ENCODE results near the gene SIX6.

The SIX6 gene

GRCh38 chr14:60485598-60486251, 23.2 kb upstream of the SIX6 start, which contains the start of gene C14orf39:
Gene C14orf39 (minus strand): TSS chr14:60486063. CDS start chr14:60485078, 985 bp downstream.
- H3K27ac ChIP-seq (replicated peaks; ENCODE audit: low read length): no peak within 1 kb of the TSS
- no peaks in the 10 kb centered on the region for H3K36me3 ChIP-seq (replicated peaks in 1 of 2; ENCODE audit: control insufficient read depth in 2 of 2, insufficient read depth in 2 of 2, low read length in 2 of 2)
- H3K9me3 ChIP-seq (replicated peaks in 1 of 2; ENCODE audit: control insufficient read depth in 2 of 2, insufficient read depth in 1 of 2, low read depth in 1 of 2, low read length in 2 of 2): peaks cover 0 to 2% of the 10 kb centered on the region in 2 donors
- peak within 1 kb of the TSS; percentile 56 for H3K14ac ChIP-seq (ENCODE audit: low read length)
- peak within 1 kb of the TSS; percentile 86 for H3K9ac ChIP-seq (ENCODE audit: low read depth, low read length, poor library complexity)
- peak within 1 kb of the TSS; percentile 31 for H2BK120ac ChIP-seq (ENCODE audit: low read depth, low read length)
- H3K79me1 ChIP-seq (ENCODE audit: low read depth, low read length): no peaks in the 10 kb centered on the region
- H3K4me3 ChIP-seq (ENCODE audit: low read length in 2 of 2): peak within 1 kb of the TSS; percentile 44 to 86
- H2BK5ac ChIP-seq (ENCODE audit: low read length): peak within 1 kb of the TSS; percentile 75
- no peak within 1 kb of the TSS for H2BK12ac ChIP-seq (ENCODE audit: low read length)
- peak within 1 kb of the TSS; percentile 46 for H2AK5ac ChIP-seq (ENCODE audit: low read depth, low read length)
- peak within 1 kb of the TSS; percentile 61 for H3K4me2 ChIP-seq (ENCODE audit: insufficient read depth, low read length, poor library complexity, severe bottlenecking)
- WGBS, 2 donors (ENCODE audit: extremely low coverage in 2 of 2, insufficient read length in 2 of 2, insufficient replicate concordance in 1 of 2): no CpG with 5 or more reads among the region's 57 CpGs
- peak within 1 kb of the TSS; percentile 92 for H4K8ac ChIP-seq (ENCODE audit: low read depth, low read length)
- DNase-seq (ENCODE audit: low spot score): peak; percentile 56
- no peak within 1 kb of the TSS for H3K23ac ChIP-seq (ENCODE audit: low read depth, low read length, poor library complexity)
- peak within 1 kb of the TSS; percentile 97 for H3K18ac ChIP-seq (ENCODE audit: low read length)
- peaks cover 0 to 47% (median 3%) of the 10 kb centered on the region in 3 experiments for H3K27me3 ChIP-seq (ENCODE audit: control insufficient read depth in 3 of 3, insufficient read depth in 3 of 3, low read depth in 1 of 3, low read length in 3 of 3)
- no peaks in the 10 kb centered on the region for H3K4me1 ChIP-seq (ENCODE audit: control insufficient read depth in 2 of 2, insufficient read depth in 1 of 2, low read depth in 1 of 2, low read length in 2 of 2)
- H2BK15ac ChIP-seq (ENCODE audit: low read length): peak within 1 kb of the TSS; percentile 92
- H4K91ac ChIP-seq (ENCODE audit: low read depth, low read length, poor library complexity): no peak within 1 kb of the TSS
- H2AFZ ChIP-seq (ENCODE audit: low read length): peak within 1 kb of the TSS; percentile 90
- H3K4ac ChIP-seq (ENCODE audit: low read length): no peak within 1 kb of the TSS

GRCh38 chr14:60487211-60487610, 21.7 kb upstream of the SIX6 start:
- no peaks in the 10 kb centered on the region for H3K36me3 ChIP-seq (replicated peaks in 1 of 2; ENCODE audit: control insufficient read depth in 2 of 2, insufficient read depth in 2 of 2, low read length in 2 of 2)
- no peak for DNase-seq (ENCODE audit: low spot score)
- WGBS, 2 donors (ENCODE audit: extremely low coverage in 2 of 2, insufficient read length in 2 of 2, insufficient replicate concordance in 1 of 2): no CpG with 5 or more reads among the region's 2 CpGs
- peaks cover 0 to 2% of the 10 kb centered on the region in 2 donors for H3K9me3 ChIP-seq (replicated peaks in 1 of 2; ENCODE audit: control insufficient read depth in 2 of 2, insufficient read depth in 1 of 2, low read depth in 1 of 2, low read length in 2 of 2)
- no peaks in the 10 kb centered on the region for H3K4me1 ChIP-seq (ENCODE audit: control insufficient read depth in 2 of 2, insufficient read depth in 1 of 2, low read depth in 1 of 2, low read length in 2 of 2)
- no peak overlapping the region for H3K4ac ChIP-seq (ENCODE audit: low read length)
- no peak overlapping the region for H3K27ac ChIP-seq (replicated peaks; ENCODE audit: low read length)
- no peak overlapping the region for H3K18ac ChIP-seq (ENCODE audit: low read length)
- no peak overlapping the region for H2BK12ac ChIP-seq (ENCODE audit: low read length)
- no peak overlapping the region for H3K4me3 ChIP-seq (ENCODE audit: low read length in 2 of 2)
- no peak overlapping the region for H3K9ac ChIP-seq (ENCODE audit: low read depth, low read length, poor library complexity)
- H3K4me2 ChIP-seq (ENCODE audit: insufficient read depth, low read length, poor library complexity, severe bottlenecking): no peak overlapping the region
- H4K91ac ChIP-seq (ENCODE audit: low read depth, low read length, poor library complexity): no peak overlapping the region
- peaks cover 0 to 47% (median 3%) of the 10 kb centered on the region in 3 experiments for H3K27me3 ChIP-seq (ENCODE audit: control insufficient read depth in 3 of 3, insufficient read depth in 3 of 3, low read depth in 1 of 3, low read length in 3 of 3)
- no peaks in the 10 kb centered on the region for H3K79me1 ChIP-seq (ENCODE audit: low read depth, low read length)
- H3K14ac ChIP-seq (ENCODE audit: low read length): no peak overlapping the region
- H2AFZ ChIP-seq (ENCODE audit: low read length): no peak overlapping the region
- H4K8ac ChIP-seq (ENCODE audit: low read depth, low read length): no peak overlapping the region
- H2AK5ac ChIP-seq (ENCODE audit: low read depth, low read length): no peak overlapping the region
- H3K23ac ChIP-seq (ENCODE audit: low read depth, low read length, poor library complexity): no peak overlapping the region
- no peak overlapping the region for H2BK120ac ChIP-seq (ENCODE audit: low read depth, low read length)
- H2BK5ac ChIP-seq (ENCODE audit: low read length): no peak overlapping the region
- H2BK15ac ChIP-seq (ENCODE audit: low read length): no peak overlapping the region

DNA sequence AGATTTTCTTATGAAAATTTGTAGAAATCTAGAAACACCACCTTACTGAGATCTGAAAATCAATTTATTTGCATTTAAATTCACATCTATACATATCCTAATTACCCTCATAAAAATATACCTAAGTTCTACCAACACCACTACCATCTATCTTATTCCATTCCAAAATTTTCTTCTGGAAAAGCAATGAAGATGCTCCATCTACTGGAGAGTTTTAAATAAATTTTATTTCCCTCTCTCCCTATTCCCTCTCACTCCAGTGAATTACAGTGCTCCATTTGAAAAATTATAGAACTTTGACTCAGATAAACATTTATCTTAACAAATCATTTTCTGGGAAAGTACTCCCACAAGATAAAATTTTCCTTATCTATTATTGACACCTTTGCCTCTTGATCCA, 20.8 kb upstream of the SIX6 start:
- no peak overlapping the region for H3K4ac ChIP-seq (ENCODE audit: low read length)
- no peaks in the 10 kb centered on the region for H3K79me1 ChIP-seq (ENCODE audit: low read depth, low read length)
- no peaks in the 10 kb centered on the region for H3K36me3 ChIP-seq (replicated peaks in 1 of 2; ENCODE audit: control insufficient read depth in 2 of 2, insufficient read depth in 2 of 2, low read length in 2 of 2)
- no peak overlapping the region for H2AFZ ChIP-seq (ENCODE audit: low read length)
- no peak overlapping the region for H3K9ac ChIP-seq (ENCODE audit: low read depth, low read length, poor library complexity)
- no peak for DNase-seq (ENCODE audit: low spot score)
- H3K4me2 ChIP-seq (ENCODE audit: insufficient read depth, low read length, poor library complexity, severe bottlenecking): no peak overlapping the region
- H3K4me1 ChIP-seq (ENCODE audit: control insufficient read depth in 2 of 2, insufficient read depth in 1 of 2, low read depth in 1 of 2, low read length in 2 of 2): no peaks in the 10 kb centered on the region
- peaks cover 0 to 50% (median 3%) of the 10 kb centered on the region in 3 experiments for H3K27me3 ChIP-seq (ENCODE audit: control insufficient read depth in 3 of 3, insufficient read depth in 3 of 3, low read depth in 1 of 3, low read length in 3 of 3)
- H2BK15ac ChIP-seq (ENCODE audit: low read length): no peak overlapping the region
- H2BK5ac ChIP-seq (ENCODE audit: low read length): no peak overlapping the region
- H3K4me3 ChIP-seq (ENCODE audit: low read length in 2 of 2): no peak overlapping the region
- H3K14ac ChIP-seq (ENCODE audit: low read length): no peak overlapping the region
- H4K91ac ChIP-seq (ENCODE audit: low read depth, low read length, poor library complexity): no peak overlapping the region
- H2BK120ac ChIP-seq (ENCODE audit: low read depth, low read length): no peak overlapping the region
- H2BK12ac ChIP-seq (ENCODE audit: low read length): no peak overlapping the region
- no peak overlapping the region for H3K18ac ChIP-seq (ENCODE audit: low read length)
- peaks cover 0 to 2% of the 10 kb centered on the region in 2 donors for H3K9me3 ChIP-seq (replicated peaks in 1 of 2; ENCODE audit: control insufficient read depth in 2 of 2, insufficient read depth in 1 of 2, low read depth in 1 of 2, low read length in 2 of 2)
- H2AK5ac ChIP-seq (ENCODE audit: low read depth, low read length): no peak overlapping the region
- no peak overlapping the region for H4K8ac ChIP-seq (ENCODE audit: low read depth, low read length)
- H3K27ac ChIP-seq (replicated peaks; ENCODE audit: low read length): no peak overlapping the region
- H3K23ac ChIP-seq (ENCODE audit: low read depth, low read length, poor library complexity): no peak overlapping the region

DNA sequence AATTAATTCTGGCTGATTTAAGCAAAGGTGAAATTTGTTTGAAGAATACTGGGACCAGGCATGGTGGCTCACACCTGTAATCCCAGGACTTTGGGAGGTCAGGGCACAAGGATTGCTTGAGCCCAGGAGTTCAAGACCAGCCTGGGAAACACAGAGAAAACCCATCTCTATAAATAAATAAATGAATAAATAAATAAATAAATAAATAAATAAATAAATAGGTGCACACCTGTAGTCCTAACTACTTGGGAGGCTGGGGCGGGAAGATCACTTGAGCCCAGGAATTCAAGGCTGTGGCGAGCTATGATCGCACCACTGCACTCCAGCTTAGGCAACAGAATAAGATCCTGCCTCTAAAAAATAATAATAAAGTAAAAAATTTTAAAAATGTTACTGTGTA, 18.7 kb upstream of the SIX6 start:
- no peaks in the 10 kb centered on the region for H3K9me3 ChIP-seq (replicated peaks in 1 of 2; ENCODE audit: control insufficient read depth in 2 of 2, insufficient read depth in 1 of 2, low read depth in 1 of 2, low read length in 2 of 2)
- no peak overlapping the region for H3K23ac ChIP-seq (ENCODE audit: low read depth, low read length, poor library complexity)
- no peak overlapping the region for H2BK15ac ChIP-seq (ENCODE audit: low read length)
- no peak overlapping the region for H3K14ac ChIP-seq (ENCODE audit: low read length)
- H4K91ac ChIP-seq (ENCODE audit: low read depth, low read length, poor library complexity): no peak overlapping the region
- no peak overlapping the region for H4K8ac ChIP-seq (ENCODE audit: low read depth, low read length)
- H3K4me2 ChIP-seq (ENCODE audit: insufficient read depth, low read length, poor library complexity, severe bottlenecking): no peak overlapping the region
- no peak overlapping the region for H2BK120ac ChIP-seq (ENCODE audit: low read depth, low read length)
- H3K4me3 ChIP-seq (ENCODE audit: low read length in 2 of 2): no peak overlapping the region
- no peaks in the 10 kb centered on the region for H3K36me3 ChIP-seq (replicated peaks in 1 of 2; ENCODE audit: control insufficient read depth in 2 of 2, insufficient read depth in 2 of 2, low read length in 2 of 2)
- no peak overlapping the region for H2BK5ac ChIP-seq (ENCODE audit: low read length)
- no peak overlapping the region for H2AK5ac ChIP-seq (ENCODE audit: low read depth, low read length)
- H3K9ac ChIP-seq (ENCODE audit: low read depth, low read length, poor library complexity): no peak overlapping the region
- no peak overlapping the region for H2AFZ ChIP-seq (ENCODE audit: low read length)
- DNase-seq (ENCODE audit: low spot score): no peak
- H3K27ac ChIP-seq (replicated peaks; ENCODE audit: low read length): no peak overlapping the region
- H2BK12ac ChIP-seq (ENCODE audit: low read length): no peak overlapping the region
- no peaks in the 10 kb centered on the region for H3K79me1 ChIP-seq (ENCODE audit: low read depth, low read length)
- WGBS, 2 donors (ENCODE audit: extremely low coverage in 2 of 2, insufficient read length in 2 of 2, insufficient replicate concordance in 1 of 2): no CpG with 5 or more reads among the region's 3 CpGs
- H3K4ac ChIP-seq (ENCODE audit: low read length): no peak overlapping the region
- H3K27me3 ChIP-seq (ENCODE audit: control insufficient read depth in 3 of 3, insufficient read depth in 3 of 3, low read depth in 1 of 3, low read length in 3 of 3): peaks cover 0 to 58% (median 3%) of the 10 kb centered on the region in 3 experiments
- no peaks in the 10 kb centered on the region for H3K4me1 ChIP-seq (ENCODE audit: control insufficient read depth in 2 of 2, insufficient read depth in 1 of 2, low read depth in 1 of 2, low read length in 2 of 2)
- no peak overlapping the region for H3K18ac ChIP-seq (ENCODE audit: low read length)
